ENCODE results near the gene FCRL6.

FCRL6 gene

DNA sequence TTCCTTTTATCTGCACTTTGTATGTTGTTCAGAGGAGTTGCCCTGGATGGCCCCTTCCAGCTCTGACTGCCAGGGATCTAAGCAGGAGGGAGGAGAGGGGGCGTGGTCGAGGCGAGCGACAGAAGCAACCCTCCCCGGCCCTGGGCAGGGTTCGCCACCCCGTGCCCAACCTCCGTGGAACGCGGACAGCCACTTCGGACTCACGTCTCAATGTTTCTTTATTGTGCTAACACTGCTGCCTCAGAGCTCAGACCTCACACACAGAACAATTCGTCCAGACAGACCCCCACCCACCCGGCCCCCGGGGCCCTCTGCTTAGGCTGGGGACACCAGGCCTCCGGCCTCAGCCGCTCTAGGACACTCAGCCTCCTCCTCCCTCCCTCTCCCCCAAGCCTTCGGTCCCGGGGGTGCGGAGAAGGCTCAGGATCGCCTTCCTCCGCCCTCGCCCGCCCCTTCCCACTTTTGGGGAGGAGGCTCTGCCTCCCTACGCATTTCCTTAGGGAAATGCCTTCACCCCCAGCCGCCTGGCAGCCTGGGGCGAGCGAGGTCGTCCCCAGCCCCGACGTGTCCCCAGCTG lies 52.0 kb downstream of the FCRL6 start:
- H3K36me3 ChIP-seq, result no peaks in the 10 kb centered on the region
- H3K27me3 ChIP-seq (ENCODE audit: insufficient read depth, low read depth, severe bottlenecking), result peaks cover 90% of the 10 kb centered on the region
- peak overlapping the region; percentile 35 for H3K4me3 ChIP-seq (ENCODE audit: low read depth, low read length)
- TF ChIP-seq, protein P1, sequence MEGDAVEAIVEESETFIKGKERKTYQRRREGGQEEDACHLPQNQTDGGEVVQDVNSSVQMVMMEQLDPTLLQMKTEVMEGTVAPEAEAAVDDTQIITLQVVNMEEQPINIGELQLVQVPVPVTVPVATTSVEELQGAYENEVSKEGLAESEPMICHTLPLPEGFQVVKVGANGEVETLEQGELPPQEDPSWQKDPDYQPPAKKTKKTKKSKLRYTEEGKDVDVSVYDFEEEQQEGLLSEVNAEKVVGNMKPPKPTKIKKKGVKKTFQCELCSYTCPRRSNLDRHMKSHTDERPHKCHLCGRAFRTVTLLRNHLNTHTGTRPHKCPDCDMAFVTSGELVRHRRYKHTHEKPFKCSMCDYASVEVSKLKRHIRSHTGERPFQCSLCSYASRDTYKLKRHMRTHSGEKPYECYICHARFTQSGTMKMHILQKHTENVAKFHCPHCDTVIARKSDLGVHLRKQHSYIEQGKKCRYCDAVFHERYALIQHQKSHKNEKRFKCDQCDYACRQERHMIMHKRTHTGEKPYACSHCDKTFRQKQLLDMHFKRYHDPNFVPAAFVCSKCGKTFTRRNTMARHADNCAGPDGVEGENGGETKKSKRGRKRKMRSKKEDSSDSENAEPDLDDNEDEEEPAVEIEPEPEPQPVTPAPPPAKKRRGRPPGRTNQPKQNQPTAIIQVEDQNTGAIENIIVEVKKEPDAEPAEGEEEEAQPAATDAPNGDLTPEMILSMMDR (IDR thresholded peaks at IDR 0.05; ENCODE audit: low read depth, low read length), result no peak
- no peak overlapping the region for H3K27ac ChIP-seq
- peak; percentile 51 for DNase-seq
- peaks cover 8% of the 10 kb centered on the region for H3K9me3 ChIP-seq (ENCODE audit: severe bottlenecking)

DNA sequence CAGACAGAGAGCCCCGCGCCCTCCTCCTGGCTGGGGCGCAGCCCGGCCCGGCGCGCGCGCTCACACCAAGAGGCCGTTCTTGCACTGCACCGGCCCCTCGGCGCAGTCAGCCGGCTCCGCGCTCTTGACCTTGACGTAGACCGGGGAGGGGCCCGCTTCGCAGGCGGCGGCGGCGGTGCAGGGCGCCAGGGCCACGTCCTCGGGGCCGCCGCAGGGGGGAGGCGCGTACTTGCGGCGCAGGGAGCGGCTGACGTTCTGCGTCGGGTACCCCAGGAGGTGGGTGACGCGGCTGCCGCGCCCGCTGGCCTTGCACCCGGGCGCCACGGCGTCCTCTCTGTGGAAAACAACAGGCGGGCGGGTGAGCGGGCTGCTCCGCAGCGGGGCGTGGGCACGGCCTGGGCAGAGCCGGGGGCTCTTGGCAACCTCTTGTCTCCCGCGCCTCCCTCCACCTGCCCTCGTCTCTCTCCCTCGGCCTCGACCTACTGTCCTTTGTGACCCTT lies 52.6 kb downstream of the FCRL6 start:
- peak; percentile 42 for DNase-seq
- peaks cover 90% of the 10 kb centered on the region for H3K27me3 ChIP-seq (ENCODE audit: insufficient read depth, low read depth, severe bottlenecking)
- H3K4me3 ChIP-seq (ENCODE audit: low read depth, low read length), result peak overlapping the region; percentile 35
- no peak overlapping the region for H3K27ac ChIP-seq
- H3K36me3 ChIP-seq, result no peaks in the 10 kb centered on the region
- TF ChIP-seq, protein P1 (IDR thresholded peaks at IDR 0.05; ENCODE audit: low read depth, low read length), result no peak
- H3K9me3 ChIP-seq (ENCODE audit: severe bottlenecking), result peaks cover 8% of the 10 kb centered on the region

DNA sequence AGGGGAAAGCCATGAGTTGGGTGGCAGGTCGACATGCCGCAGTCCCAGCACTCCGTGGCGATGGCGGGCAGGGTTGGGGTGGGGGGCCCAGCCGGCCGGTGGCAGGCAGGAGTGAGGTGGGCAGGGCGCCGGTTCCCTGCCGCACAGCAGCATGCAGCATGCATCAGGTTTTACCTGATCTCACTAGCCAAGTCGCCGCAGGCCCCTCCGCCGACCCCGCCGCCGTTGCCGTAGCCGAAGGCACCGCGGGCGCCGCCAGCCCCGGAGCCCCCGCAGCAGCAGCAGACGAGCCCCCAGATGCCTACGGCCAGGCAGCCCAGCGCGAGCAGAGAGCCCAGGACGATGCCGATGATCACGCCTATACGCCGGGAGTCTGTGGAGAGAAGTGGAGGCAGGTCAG lies 53.5 kb downstream of the FCRL6 start:
- Histone ChIP-seq H3K36me3 (no peaks in the 10 kb centered on the region), H3K9me3 (ENCODE audit: severe bottlenecking) (peaks cover 8% of the 10 kb centered on the region), H3K27me3 (ENCODE audit: insufficient read depth, low read depth, severe bottlenecking) (peaks cover 90% of the 10 kb centered on the region), H3K27ac (no peak overlapping the region), H3K4me3 (ENCODE audit: low read depth, low read length) (no peak overlapping the region)
- TF ChIP-seq, protein P1 (IDR thresholded peaks at IDR 0.05; ENCODE audit: low read depth, low read length), result no peak
- no peak for DNase-seq

DNA sequence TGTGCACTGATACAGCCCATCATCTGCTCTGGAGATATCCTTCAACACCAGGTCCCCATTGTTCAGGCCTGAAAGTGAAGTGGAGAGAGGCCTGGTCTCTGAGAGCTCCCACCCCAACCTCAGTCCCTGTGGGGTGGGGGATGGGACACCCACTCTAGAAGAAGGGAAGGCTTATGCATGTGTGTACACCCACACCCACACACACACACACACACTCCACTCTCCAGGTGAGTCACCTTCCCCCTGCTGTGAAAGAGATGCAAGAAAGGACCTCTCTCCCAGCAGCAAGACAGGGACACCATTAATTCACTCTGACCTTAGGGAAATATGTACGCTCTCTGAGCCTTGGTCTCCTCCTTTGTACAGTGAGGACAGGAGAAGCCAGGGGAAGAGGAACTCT lies 54.4 kb downstream of the FCRL6 start:
- Histone ChIP-seq H3K27ac (no peak overlapping the region), H3K4me3 (ENCODE audit: low read depth, low read length) (no peak overlapping the region), H3K27me3 (ENCODE audit: insufficient read depth, low read depth, severe bottlenecking) (peaks cover 90% of the 10 kb centered on the region), H3K9me3 (ENCODE audit: severe bottlenecking) (peaks cover 8% of the 10 kb centered on the region), H3K36me3 (no peaks in the 10 kb centered on the region)
- DNase-seq, result no peak
- TF ChIP-seq, protein P1 (IDR thresholded peaks at IDR 0.05; ENCODE audit: low read depth, low read length), result no peak

DNA sequence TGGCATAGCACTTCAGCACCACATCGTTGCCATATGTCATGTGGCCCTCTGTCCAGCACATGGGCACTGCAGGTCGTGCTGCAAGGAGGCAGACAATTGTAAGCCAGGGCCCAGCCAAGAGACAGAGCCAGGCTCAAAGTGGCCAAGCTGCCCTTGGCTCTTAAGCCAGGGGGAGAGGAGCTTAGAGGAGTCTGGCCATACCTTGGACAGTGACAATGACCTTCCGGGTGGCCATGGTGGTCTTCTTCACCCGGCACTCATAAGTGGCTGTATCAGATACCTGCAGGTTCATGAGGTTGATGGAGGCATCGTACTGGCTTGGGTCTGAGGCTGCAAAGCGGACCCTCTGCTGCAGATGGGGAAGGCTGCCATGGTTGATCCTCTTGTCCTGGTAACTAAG lies 55.7 kb downstream of the FCRL6 start:
- no peak overlapping the region for H3K4me3 ChIP-seq (ENCODE audit: low read depth, low read length)
- no peak for DNase-seq
- H3K9me3 ChIP-seq (ENCODE audit: severe bottlenecking), result peaks cover 8% of the 10 kb centered on the region
- TF ChIP-seq, protein P1 (IDR thresholded peaks at IDR 0.05; ENCODE audit: low read depth, low read length), result no peak
- H3K27ac ChIP-seq, result no peak overlapping the region
- H3K36me3 ChIP-seq, result no peaks in the 10 kb centered on the region
- peaks cover 93% of the 10 kb centered on the region for H3K27me3 ChIP-seq (ENCODE audit: insufficient read depth, low read depth, severe bottlenecking)
